Limb (tissue), 2 donors: ENCODE results near the gene ATP6V1G2.
"Not testable (repeated sequence)": the region's sequence is repeated elsewhere in the genome, so short reads cannot be mapped to it uniquely, and the experiment has no call there.

Experiments
- DNase-seq, 2 donors: peaks; one replicate each; pipeline ENCODE4 v3.0.0-alpha.2; 2016; ENCODE audit errors: extremely low spot score in 2 of 2

ATP6V1G2 gene

GRCh38 chr6:31546339-31546957, at the start of gene ATP6V1G2:
ATP6V1G2 (minus strand) TSS chr6:31546608; CDS start chr6:31546559, 49 bp downstream.
- DNase-seq: peak; percentile 89 to 95

GRCh38 chr6:31592396-31592771, 46.0 kb upstream of the ATP6V1G2 start:
- no peak for DNase-seq

DNA sequence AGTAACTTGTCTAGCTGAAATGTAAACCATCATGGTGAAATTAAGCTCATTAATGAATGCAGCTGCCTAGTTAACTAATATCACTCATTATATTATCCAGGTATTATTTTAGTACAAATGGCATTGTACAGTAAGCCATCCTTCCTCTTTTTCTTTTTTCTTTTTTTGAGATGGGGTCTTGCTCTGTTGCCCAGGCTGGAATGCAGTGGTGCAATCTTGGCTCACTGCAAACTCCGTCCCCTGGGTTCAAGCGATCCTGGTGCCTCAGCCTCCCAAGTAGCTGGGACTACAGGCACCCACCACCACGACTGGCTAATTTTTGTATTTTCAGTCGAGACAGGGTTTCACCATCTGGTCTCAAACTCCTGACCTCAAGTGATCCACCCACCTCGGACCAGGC, 44.3 kb upstream of the ATP6V1G2 start:
- DNase-seq: not testable (repeated sequence)

DNA sequence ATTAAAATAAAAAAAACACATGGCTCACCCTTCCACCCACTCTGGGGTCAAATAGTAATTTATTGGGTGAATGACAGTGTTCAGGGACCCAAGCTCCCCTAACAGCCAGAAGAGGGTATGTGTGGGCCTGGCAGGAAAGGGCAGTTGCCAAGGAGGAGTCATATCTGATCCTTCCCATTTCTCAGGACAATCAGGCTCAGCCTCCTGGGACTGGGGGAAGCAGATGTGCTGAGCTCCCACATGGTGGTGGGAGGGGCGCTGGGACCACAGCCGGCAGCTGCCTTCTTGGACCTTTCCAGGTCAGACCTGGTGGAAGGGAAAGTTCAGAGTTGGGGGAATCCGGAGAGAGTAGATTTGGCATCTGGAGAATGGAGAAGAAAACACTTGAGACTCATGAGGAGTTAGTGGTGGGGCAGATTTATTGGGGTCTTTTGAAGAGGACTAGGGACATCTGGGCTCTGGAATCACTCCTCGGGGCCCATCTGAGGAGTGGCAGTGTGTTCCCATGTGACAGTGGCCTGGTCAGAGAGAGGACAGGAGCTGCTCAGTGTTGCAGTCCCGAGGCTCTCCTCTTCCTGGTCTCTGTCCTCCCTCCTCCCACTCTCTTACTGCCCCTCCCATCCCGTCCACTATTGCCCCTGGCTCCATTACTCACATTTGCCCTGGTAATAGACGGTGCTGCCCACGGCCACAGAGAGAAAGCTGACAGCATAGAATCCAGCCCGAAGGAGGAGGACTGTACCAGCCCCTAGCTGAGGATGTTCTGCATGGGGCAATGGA, 42.7 kb upstream of the ATP6V1G2 start:
- no peak for DNase-seq

- peak in 1 of 2 donors; percentile 42 for DNase-seq
These were observed 41.7 kb upstream of the ATP6V1G2 start for GRCh38 chr6:31587791-31588777.

- no peak for DNase-seq
These were observed 40.3 kb upstream of the ATP6V1G2 start for GRCh38 chr6:31586599-31587281.

- DNase-seq: no peak
These were observed 39.6 kb upstream of the ATP6V1G2 start, which contains the start of gene LST1 for GRCh38 chr6:31586008-31586407. LST1 (plus strand) TSS chr6:31586277; CDS start chr6:31587300, 1,023 bp downstream.

GRCh38 chr6:31585491-31585890, 39.1 kb upstream of the ATP6V1G2 start:
- DNase-seq: no peak

GRCh38 chr6:31582230-31582643, 35.8 kb upstream of the ATP6V1G2 start, which contains the start of gene LTB:
LTB (minus strand) TSS chr6:31582424; CDS start chr6:31582417, 7 bp downstream.
- DNase-seq: no peak

DNA sequence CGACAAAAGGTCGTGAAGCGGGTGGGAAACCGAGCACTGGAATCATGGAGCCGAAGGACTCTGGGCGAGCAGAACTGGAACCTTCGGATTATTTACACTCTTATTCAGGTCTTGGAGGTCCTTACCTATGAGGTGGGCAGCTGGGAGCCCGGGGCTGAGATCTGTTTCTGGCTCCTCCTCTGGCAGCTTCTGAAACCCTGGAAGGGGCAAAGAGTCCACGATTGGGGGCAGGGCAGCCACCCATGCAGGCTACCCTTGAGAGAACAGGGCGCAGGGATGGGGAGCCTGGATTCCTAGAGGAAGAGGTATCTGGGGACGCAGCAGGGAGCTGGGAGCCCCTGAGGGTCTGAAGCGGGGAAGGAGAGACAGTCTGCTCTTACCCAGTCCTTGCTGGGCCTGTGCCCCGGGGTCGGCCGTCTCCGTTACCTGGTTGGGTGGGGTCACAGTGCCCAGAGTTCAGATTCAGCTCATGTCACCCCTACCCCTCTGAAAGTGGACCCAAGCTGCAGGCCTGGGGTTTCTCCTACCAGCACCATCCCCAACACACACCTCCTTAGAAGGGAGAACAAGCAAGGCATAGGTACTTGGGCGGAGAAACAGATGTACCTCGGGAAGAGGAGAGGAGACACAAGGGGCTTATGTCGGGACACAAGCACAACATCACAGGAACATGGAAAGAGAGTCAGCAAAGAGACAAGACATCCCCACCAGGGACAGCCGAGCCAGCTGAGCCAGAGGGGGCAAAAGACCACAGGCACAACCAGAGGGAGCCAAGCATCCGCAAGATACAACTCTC, 35.2 kb upstream of the ATP6V1G2 start:
- DNase-seq: peak in 1 of 2 donors; percentile 45

DNA sequence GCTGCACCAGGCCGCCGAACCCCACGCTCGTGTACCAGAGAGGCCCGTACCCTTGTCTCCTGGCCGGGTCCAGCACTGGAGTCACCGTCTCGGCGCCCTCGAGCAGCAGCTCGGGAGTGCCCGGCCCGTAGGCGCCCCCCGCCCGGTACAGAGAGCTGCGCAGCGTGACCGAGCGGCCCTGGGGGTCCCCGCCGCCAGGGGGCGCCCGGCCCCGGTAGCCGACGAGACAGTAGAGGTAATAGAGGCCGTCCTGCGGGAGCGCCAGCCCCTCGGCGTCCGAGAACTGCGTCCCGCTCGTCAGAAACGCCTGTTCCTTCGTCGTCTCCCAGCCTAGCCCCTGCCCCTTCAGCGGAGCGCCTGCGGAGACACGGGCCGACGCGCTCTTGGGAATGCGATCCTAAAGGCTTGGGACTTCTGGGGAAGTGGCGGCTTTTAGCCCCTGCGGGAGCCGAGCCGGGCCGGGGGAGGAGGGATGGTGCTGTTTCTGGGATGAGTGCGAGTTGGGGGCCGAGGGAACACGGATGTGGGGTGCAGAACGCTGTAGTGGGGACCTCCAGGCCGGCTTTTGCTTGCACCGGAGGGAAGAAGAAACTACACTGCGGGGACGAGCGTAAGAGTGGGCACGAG, 34.5 kb upstream of the ATP6V1G2 start:
- peak; percentile 85 to 93 for DNase-seq

GRCh38 chr6:31580438-31580740, 34.0 kb upstream of the ATP6V1G2 start:
- DNase-seq: no peak

DNA sequence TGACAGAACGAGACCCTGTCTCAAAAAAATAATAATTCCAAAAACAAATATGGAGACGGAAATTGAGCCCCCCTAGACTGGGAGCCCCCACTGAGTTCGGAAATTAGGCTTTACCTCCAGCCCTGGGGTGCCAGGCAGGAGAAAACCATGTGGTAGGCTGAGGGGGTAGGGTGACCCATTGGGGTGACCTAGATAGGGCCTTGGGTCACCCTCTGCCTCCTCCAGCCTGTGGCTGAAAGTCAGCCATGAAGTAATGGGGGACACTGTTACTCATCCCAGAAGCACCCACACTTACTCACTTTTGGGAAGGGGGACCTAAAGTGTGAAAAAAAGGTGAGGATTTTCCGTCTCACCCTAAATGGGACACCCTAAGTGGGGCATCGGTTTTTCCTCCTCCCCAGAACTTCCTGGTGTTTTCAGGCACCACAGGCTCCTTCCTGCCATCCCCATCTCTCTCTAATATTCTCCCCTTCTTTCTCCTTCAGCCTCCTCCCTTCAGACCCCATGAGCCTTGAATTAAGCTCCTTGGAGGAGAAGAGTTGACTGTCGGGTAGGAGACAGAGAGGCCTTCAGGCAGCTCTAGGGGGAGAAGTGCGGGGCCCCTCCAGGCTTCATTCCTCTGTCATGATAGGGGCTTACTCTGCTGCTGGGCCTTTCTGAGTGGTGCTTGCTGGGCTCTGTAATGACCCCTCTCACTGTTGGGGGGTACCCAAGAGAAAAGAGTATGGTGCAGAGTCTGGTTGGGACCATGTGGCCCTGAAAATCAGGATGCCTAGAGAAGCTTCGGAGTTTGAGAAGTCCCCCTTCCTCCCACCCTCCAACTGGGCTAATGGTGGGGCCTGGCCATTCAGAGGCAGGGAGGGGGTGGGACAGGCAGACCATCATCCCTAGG, 33.4 kb upstream of the ATP6V1G2 start:
- DNase-seq: no peak

- no peak for DNase-seq
These were observed 32.7 kb upstream of the ATP6V1G2 start for GRCh38 chr6:31579119-31579505.

DNA sequence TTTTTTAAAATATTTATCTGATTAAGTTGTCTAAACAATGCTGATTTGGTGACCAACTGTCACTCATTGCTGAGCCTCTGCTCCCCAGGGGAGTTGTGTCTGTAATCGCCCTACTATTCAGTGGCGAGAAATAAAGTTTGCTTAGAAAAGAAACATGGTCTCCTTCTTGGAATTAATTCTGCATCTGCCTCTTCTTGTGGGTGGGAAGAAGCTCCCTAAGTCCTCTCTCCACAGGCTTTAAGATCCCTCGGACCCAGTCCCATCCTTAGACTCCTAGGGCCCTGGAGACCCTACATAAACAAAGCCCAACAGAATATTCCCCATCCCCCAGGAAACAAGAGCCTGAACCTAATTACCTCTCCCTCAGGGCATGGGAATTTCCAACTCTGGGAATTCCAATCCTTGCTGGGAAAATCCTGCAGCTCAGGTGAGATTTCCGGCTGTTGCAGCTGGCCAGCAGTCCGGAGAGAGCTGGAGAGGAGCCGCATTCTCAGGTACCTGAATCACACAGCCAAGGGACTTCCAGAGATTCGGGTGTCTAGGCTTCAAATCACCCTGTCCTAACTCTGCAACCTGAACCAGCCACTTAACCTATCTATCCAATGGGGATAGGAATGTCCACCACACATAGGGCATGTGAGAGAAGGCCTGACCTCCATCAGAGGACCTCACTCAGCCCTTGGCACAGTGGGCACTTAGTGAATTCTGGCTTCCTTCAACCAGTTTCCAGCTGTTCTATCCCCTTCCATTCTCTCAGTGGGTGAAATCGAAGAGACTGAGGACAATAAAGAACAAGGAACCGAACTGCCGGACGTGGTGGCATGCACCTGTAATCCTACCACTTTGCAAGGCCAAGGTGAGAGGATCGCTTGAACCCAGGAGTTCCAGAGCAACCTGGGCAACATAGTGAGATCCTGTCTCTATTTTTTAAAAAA, 32.0 kb upstream of the ATP6V1G2 start:
- DNase-seq: no peak

DNA sequence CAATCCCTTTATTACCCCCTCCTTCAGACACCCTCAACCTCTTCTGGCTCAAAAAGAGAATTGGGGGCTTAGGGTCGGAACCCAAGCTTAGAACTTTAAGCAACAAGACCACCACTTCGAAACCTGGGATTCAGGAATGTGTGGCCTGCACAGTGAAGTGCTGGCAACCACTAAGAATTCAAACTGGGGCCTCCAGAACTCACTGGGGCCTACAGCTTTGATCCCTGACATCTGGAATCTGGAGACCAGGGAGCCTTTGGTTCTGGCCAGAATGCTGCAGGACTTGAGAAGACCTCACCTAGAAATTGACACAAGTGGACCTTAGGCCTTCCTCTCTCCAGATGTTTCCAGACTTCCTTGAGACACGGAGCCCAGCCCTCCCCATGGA, 31.2 kb upstream of the ATP6V1G2 start:
- no peak for DNase-seq

DNA sequence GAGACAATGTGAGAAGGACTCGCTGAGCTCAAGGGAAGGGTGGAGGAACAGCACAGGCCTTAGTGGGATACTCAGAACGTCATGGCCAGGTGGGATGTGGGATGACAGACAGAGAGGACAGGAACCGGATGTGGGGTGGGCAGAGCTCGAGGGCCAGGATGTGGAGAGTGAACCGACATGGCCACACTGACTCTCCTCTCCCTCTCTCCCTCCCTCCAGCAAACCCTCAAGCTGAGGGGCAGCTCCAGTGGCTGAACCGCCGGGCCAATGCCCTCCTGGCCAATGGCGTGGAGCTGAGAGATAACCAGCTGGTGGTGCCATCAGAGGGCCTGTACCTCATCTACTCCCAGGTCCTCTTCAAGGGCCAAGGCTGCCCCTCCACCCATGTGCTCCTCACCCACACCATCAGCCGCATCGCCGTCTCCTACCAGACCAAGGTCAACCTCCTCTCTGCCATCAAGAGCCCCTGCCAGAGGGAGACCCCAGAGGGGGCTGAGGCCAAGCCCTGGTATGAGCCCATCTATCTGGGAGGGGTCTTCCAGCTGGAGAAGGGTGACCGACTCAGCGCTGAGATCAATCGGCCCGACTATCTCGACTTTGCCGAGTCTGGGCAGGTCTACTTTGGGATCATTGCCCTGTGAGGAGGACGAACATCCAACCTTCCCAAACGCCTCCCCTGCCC, 30.6 kb upstream of the ATP6V1G2 start:
- no peak for DNase-seq
